ENCODE measurements around the gene FNDC11. TPM values are rescaled to one million over a fixed set of nuclear protein-coding genes. Genes with fewer than 3 reads are reported as not detected.

Gene FNDC11
- total RNA-seq, 1 donor: 0.45 TPM

GRCh38 chr20:63525185-63525584 is 28.8 kb upstream of the FNDC11 start:
- TF ChIP-seq CTCF (IDR thresholded peaks at IDR 0.05; ENCODE audit: insufficient read depth, low read length): no peak
- H3K4me3 ChIP-seq (ENCODE audit: low read depth, low read length): no peak overlapping the region
- no peak for DNase-seq (ENCODE audit: low read depth)

- DNase-seq (ENCODE audit: low read depth): no peak
- no peak for TF ChIP-seq CTCF (IDR thresholded peaks at IDR 0.05; ENCODE audit: insufficient read depth, low read length)
Observed at GRCh38 chr20:63525971-63526370, 28.0 kb upstream of the FNDC11 start.

GRCh38 chr20:63527184-63527583 is 26.8 kb upstream of the FNDC11 start:
- no peak overlapping the region for H3K4me3 ChIP-seq (ENCODE audit: low read depth, low read length)
- TF ChIP-seq CTCF (IDR thresholded peaks at IDR 0.05; ENCODE audit: insufficient read depth, low read length): no peak
- no peak for DNase-seq (ENCODE audit: low read depth)

More at GRCh38 chr20:63525971-63526370, 28.0 kb upstream of the FNDC11 start:
- no peak overlapping the region for H3K4me3 ChIP-seq (ENCODE audit: low read depth, low read length)

GRCh38 chr20:63529180-63529860 is 24.6 kb upstream of the FNDC11 start:
- TF ChIP-seq CTCF (IDR thresholded peaks at IDR 0.05; ENCODE audit: insufficient read depth, low read length): no peak
- H3K4me3 ChIP-seq (ENCODE audit: low read depth, low read length): no peak overlapping the region
- DNase-seq (ENCODE audit: low read depth): no peak

- TF ChIP-seq CTCF (IDR thresholded peaks at IDR 0.05; ENCODE audit: insufficient read depth, low read length): no peak
- DNase-seq (ENCODE audit: low read depth): no peak
- H3K4me3 ChIP-seq (ENCODE audit: low read depth, low read length): no peak overlapping the region
Observed at GRCh38 chr20:63529861-63530787, 23.8 kb upstream of the FNDC11 start.

- H3K4me3 ChIP-seq (ENCODE audit: low read depth, low read length): no peak overlapping the region
- TF ChIP-seq CTCF (IDR thresholded peaks at IDR 0.05; ENCODE audit: insufficient read depth, low read length): no peak
- no peak for DNase-seq (ENCODE audit: low read depth)
Observed at GRCh38 chr20:63530788-63531160, 23.2 kb upstream of the FNDC11 start.

Data from fibroblast of the aortic adventitia (primary cell).